Measurements from ENCODE around the gene VDAC1. TPM values are rescaled to one million over a fixed set of nuclear protein-coding genes. Genes with fewer than 3 reads are reported as not detected.
"Not testable (repeated sequence)": the region's sequence is repeated elsewhere in the genome, so short reads cannot be mapped to it uniquely, and the experiment has no call there.

VDAC1 gene
- total RNA-seq, 1 donor from 2014 or later, result 501 TPM

DNA sequence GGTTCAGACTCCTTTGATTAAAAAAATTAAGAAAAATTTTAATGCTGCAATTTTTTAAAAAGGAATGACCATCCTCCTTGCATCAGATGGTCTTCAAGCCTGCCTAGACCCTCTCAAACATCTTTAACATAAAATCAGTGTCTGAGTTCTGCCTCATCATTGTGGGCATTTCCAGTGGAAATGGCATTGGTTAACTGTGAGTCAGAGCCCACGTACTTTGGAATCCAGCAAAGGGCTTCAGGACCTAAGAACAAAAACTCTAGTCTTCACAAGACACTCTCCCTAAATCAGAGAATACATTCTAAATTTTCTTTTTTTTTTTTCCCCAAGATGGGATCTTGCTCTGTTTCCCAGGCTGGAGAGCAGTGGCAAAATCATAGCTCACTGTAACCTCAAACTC is 26.9 kb downstream of the VDAC1 start:
- intact Hi-C loops (cut with micrococcal nuclease), result no loop called here
- H3K4me1 ChIP-seq, result peaks cover 52% of the 10 kb centered on the region
- H3K9me3 ChIP-seq (replicated peaks), result no peaks in the 10 kb centered on the region
- TF ChIP-seq, protein P1, sequence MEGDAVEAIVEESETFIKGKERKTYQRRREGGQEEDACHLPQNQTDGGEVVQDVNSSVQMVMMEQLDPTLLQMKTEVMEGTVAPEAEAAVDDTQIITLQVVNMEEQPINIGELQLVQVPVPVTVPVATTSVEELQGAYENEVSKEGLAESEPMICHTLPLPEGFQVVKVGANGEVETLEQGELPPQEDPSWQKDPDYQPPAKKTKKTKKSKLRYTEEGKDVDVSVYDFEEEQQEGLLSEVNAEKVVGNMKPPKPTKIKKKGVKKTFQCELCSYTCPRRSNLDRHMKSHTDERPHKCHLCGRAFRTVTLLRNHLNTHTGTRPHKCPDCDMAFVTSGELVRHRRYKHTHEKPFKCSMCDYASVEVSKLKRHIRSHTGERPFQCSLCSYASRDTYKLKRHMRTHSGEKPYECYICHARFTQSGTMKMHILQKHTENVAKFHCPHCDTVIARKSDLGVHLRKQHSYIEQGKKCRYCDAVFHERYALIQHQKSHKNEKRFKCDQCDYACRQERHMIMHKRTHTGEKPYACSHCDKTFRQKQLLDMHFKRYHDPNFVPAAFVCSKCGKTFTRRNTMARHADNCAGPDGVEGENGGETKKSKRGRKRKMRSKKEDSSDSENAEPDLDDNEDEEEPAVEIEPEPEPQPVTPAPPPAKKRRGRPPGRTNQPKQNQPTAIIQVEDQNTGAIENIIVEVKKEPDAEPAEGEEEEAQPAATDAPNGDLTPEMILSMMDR (IDR thresholded peaks at IDR 0.05; ENCODE audit: borderline replicate concordance), result no peak
- H3K27me3 ChIP-seq (ENCODE audit: low read depth), result no peaks in the 10 kb centered on the region
- peaks cover 72% of the 10 kb centered on the region for H3K36me3 ChIP-seq
- peak overlapping the region; percentile 66 for H3K27ac ChIP-seq (replicated peaks)
- no peak overlapping the region for H3K4me3 ChIP-seq
- no peak for DNase-seq

DNA sequence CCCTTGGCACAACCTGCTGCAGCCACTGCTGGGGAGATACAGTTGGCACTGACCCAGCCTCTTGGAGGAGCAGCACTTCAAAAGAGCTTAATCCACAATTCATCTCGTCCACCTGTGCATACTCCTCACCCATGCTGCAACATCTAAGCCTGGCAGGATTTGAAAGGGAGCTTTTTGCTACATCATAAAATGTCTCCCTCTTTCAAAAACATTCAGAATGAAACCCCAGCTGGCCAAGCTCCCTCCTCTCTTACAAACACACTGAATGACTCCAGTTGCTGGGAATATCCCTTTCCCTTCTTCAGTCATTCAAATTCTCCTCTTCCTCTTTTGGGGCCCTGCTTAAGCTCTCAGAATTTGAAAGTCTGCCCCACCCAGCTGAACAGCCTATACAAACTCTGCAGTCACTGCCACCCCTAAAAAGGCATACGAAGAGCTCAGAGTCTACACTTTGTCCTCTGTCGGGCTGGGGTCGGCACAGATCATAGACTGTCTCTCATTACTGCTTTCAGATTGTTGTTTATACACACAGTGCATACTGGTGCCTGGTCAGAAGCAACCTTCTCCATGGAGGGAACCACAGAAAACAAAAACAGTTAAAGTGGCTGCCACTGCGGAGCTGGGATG is 27.5 kb downstream of the VDAC1 start:
- Histone ChIP-seq H3K4me3 (no peak overlapping the region), H3K4me1 (peaks cover 52% of the 10 kb centered on the region), H3K27ac (replicated peaks) (peak overlapping the region; percentile 66), H3K36me3 (peaks cover 70% of the 10 kb centered on the region), H3K9me3 (replicated peaks) (no peaks in the 10 kb centered on the region), H3K27me3 (ENCODE audit: low read depth) (no peaks in the 10 kb centered on the region)
- no peak for DNase-seq
- TF ChIP-seq, protein P1 (IDR thresholded peaks at IDR 0.05; ENCODE audit: borderline replicate concordance), result no peak
- intact Hi-C loops (cut with micrococcal nuclease), result no loop called here

DNA sequence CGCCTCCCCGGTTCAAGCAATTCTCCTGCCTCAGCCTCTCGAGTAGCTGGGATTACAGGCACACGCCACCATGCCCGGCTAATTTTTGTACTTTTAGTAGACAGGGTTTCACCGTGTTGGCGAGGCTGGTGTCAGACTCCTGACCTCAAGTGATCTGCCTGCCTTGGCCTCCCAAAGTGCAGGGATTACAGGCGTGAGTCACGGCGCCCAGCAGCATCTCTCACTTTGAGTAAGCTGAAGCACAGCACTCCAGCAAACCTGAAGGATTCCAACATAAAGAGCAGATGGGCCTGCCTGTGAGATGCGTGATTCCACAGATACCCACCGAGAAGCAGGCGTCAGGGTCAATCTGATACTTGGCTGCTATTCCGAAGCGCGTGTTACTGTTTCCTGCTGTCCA is 29.2 kb downstream of the VDAC1 start:
- intact Hi-C loops (cut with micrococcal nuclease), result not testable (repeated sequence)
- peaks cover 77% of the 10 kb centered on the region for H3K36me3 ChIP-seq

DNA sequence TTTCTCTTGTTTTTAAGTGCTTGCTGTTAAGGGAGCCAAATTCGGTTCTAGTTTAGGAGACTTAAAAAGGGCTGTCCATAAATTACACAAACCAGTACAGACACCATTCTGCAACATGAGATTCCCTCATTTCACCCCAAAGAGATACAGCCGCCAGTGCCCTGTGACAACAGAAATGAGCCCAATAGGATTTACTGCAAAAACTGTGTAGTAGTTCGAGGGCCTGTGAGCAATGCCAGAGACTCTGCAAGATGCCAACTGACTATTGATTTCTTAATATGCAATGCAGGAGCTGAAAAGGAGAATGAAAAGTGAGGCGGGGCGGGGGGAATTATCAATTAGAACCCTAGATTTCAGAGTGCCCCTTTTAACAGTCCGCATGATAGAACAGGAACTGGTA is 30.6 kb downstream of the VDAC1 start:
- peaks cover 82% of the 10 kb centered on the region for H3K36me3 ChIP-seq
- H3K4me1 ChIP-seq, result peaks cover 32% of the 10 kb centered on the region
- no peaks in the 10 kb centered on the region for H3K27me3 ChIP-seq (ENCODE audit: low read depth)
- no peak for DNase-seq
- H3K9me3 ChIP-seq (replicated peaks), result no peaks in the 10 kb centered on the region
- no peak overlapping the region for H3K4me3 ChIP-seq
- intact Hi-C loops (cut with micrococcal nuclease), result no loop called here
- no peak overlapping the region for H3K27ac ChIP-seq (replicated peaks)
- TF ChIP-seq, protein P1 (IDR thresholded peaks at IDR 0.05; ENCODE audit: borderline replicate concordance), result no peak

More for the DNA sequence above, 29.2 kb downstream of the VDAC1 start:
- not testable (repeated sequence) for H3K9me3 ChIP-seq (replicated peaks); H3K4me3 ChIP-seq; DNase-seq; H3K27ac ChIP-seq (replicated peaks); H3K27me3 ChIP-seq (ENCODE audit: low read depth)
- peaks cover 40% of the 10 kb centered on the region for H3K4me1 ChIP-seq

DNA sequence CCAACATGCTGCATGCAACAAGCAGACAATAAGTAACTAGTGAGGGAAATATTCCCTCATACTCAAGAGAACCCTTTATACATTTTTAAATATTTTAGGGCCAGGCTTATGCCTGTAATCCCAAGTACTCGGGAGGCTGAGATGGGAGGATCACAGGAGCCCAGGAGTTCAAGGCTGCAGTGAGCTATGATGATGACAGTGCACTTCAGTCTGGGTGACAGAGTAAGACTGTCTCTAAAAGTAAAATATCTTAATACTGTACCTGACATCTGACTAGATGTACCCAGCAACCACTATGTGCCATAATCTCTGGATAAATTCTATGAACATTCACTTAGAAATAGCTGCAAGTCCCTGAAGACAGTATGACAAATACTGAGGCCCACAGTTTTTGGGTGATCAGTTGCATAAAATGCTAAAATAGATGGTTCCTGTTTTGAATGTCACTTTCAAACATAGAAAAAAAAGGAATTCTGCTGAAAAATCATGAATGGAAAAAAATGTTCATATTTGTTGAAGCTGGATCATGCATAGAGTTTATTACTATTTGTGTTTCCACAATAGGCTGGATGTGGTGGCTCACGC is 34.4 kb downstream of the VDAC1 start:
- Histone ChIP-seq H3K4me1 (peaks cover 41% of the 10 kb centered on the region), H3K9me3 (replicated peaks) (no peaks in the 10 kb centered on the region), H3K36me3 (peaks cover 52% of the 10 kb centered on the region), H3K27me3 (ENCODE audit: low read depth) (no peaks in the 10 kb centered on the region), H3K4me3 (no peak overlapping the region), H3K27ac (replicated peaks) (peak overlapping the region; percentile 96)
- DNase-seq, result no peak
- intact Hi-C loops (cut with micrococcal nuclease), result no loop called here
- TF ChIP-seq, protein P1 (IDR thresholded peaks at IDR 0.05; ENCODE audit: borderline replicate concordance), result no peak

DNA sequence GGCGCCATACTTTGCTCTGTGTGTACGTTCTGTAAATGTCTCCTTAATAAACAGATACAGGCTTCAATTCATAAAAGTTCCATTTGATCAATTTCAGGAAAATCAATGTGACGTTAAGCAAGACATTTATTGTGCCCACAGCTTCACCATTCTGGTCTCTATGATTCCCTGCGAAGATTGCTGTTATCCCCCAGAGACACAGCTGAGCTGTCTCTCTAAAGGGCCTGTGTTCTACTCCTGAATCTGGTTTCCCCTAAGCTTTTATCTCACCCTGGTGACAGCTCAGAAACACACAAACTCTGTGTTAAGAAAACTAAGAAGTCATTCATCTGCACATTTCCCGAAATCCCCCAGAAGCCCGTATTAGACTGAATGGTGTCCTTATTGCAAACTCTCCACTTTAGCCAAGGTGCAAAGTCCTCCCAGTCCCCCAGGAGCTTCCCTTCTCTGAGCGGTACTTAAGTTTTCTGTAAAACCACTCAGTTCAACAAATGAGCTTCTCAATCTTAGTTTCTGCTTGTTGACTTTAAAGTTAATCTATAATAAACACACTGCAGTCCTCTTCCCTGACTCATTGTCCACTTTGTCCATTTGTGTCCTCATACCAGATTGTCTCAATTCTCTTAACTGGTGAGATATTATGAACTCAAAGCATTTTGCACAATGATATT is 35.0 kb downstream of the VDAC1 start:
- Histone ChIP-seq H3K27me3 (ENCODE audit: low read depth) (no peaks in the 10 kb centered on the region), H3K9me3 (replicated peaks) (no peaks in the 10 kb centered on the region), H3K4me3 (no peak overlapping the region), H3K4me1 (peaks cover 47% of the 10 kb centered on the region), H3K27ac (replicated peaks) (peak overlapping the region; percentile 96), H3K36me3 (peaks cover 45% of the 10 kb centered on the region)
- intact Hi-C loops (cut with micrococcal nuclease), result no loop called here
- no peak for DNase-seq
- TF ChIP-seq, protein P1 (IDR thresholded peaks at IDR 0.05; ENCODE audit: borderline replicate concordance), result no peak
